NCI-H524 treated with DMSO at 0.1 percent for 48 hours (cell line): ENCODE measurements around the gene ASRGL1.
"Not testable (repeated sequence)": the region's sequence is repeated elsewhere in the genome, so short reads cannot be mapped to it uniquely, and the experiment has no call there.

Experiments used
- DNase-seq: peaks from one replicate; lab custom pipeline; 2025; lab: John Stamatoyannopoulos, UW

Gene ASRGL1

DNA sequence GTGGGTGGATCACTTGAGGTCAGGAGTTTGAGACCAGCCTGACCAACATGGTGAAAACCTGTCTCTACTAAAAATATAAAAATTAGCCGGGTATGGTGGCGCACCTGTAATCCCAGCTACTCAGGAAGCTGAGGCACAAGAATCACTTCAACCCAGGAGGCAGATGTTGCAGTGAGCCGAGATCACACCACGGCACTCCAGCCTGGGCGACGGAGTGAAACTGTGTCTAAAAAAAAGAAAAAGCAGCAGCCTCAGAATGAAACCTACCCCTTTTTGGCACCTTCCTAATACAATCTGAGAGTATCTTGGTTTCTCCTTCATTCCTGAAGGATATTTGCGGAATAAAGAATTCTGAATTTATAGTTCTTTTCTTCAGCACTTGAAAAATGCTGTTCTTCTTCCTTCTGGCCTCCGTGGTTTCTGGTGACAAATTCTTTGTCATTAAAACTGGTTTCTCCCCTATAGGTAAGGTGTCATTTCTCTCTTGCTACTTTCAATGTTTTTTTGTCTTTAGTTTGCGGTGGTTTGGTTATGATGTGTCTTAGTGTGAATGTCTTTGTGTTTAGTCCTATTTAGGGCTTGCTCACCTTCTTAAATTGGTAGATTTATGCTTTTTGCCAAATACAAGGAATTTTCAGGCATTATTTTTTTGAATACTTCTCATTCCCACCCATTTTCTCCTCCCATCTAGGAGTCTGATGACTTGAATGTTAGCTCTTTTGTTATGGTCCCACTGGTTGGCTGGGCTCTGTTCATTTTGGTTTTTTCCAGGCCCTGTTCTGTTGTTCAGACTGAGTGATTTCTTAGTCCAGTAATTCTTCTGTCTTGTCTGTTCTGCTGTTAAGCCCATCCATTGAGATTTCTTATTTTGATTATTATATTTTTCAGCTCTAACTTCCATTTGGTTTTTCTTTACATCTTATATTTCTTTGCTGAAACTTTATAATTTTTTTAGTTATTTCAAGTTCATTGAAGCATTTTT is 15.4 kb downstream of the ASRGL1 start:
- no peak for DNase-seq

GRCh38 chr11:62353841-62354240 is 16.6 kb downstream of the ASRGL1 start:
- no peak for DNase-seq

DNA sequence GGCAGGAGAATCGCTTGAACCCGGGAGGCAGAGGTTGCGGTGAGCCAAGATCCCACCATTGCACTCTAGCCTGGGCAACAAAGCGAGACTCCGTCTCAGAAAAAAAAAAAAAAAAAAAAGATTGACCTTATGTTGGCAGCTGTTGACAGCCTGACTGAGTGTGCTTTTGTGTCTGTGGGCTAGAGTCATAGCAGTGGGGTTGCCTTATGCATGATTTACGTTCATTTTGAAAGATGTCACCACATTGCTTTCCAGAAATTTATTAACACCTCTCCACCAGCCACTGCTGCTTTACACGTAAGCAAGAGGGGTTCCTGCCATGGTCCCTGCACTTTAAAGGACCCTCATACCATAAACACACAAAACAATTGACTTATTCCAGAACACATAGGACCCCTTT is 21.0 kb downstream of the ASRGL1 start:
- DNase-seq, result no peak

GRCh38 chr11:62359475-62359874 is 22.2 kb downstream of the ASRGL1 start:
- DNase-seq, result no peak

DNA sequence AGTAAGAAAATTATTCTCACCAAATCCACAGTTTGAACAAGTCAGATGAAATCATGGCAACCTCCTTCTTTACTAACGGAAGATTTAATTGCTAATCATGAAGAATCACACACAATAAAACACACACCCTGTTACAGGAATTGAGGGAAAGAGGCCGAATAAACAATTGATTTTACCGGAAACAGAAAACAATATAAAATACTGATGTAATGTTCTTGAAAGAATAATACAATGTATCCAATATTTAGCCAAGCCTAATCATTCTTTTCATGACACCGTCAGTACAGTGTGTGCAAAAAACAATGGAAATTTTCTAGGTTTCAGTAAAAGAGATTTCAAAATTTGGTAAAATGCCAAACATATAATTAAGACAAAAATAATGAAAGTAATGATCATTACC is 23.4 kb downstream of the ASRGL1 start:
- DNase-seq, result no peak

GRCh38 chr11:62368861-62369477 is 31.7 kb downstream of the ASRGL1 start:
- DNase-seq, result not testable (repeated sequence)

- no peak for DNase-seq
Measured at GRCh38 chr11:62370743-62371440, 33.6 kb downstream of the ASRGL1 start.

- DNase-seq, result no peak
Measured at GRCh38 chr11:62372871-62373270, 35.6 kb downstream of the ASRGL1 start.

DNA sequence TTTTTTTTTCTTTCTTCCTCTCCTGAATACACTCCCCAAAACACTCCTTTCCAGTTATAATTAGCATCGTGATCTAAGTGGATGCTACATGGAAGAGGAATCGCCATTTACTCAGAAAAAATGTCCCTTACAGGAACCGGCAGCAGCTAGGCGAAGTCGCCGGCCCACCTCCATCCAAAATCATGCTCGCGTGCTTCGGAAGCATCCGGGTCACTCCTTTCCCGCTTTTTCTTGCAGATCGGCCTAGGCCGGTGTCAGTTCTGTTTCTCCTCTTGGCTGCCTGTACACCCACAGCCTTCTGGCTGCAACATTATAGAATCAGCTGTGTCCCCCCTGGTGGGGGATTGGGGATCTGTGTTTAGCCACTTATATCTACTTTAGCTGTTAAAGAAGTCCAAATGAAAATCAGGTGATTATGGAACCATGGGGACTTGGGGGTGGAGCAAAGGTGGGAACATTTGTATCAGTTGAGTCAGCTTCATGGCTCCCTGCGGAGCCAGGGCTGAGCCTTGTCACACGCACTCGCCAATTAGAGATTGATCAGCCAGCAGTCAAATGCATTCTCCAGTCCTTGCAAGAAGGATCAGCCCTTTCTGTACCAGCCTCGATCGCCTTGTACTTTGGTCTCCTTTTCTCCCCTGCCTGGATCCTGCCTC is 36.3 kb downstream of the ASRGL1 start:
- DNase-seq, result no peak

DNA sequence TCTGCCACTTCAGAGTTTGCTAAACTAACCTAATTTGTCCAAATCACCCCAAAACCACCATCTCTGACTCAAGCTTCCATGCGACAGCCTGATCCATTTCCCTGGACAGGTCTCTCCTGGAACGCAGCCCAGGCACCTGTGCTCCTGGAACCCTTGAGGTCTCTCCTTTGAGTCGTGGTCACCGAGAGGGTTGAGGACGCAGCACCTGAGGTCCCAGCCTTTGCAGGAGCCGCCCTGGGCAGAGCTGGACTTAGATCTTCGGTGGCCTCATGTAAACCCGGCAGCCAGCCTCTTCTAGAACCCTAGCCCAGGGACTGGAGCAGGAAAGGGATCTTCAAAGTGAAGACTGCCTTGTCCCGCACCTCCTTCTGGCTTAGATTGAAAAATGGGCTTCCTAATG is 37.6 kb downstream of the ASRGL1 start:
- DNase-seq, result no peak

DNA sequence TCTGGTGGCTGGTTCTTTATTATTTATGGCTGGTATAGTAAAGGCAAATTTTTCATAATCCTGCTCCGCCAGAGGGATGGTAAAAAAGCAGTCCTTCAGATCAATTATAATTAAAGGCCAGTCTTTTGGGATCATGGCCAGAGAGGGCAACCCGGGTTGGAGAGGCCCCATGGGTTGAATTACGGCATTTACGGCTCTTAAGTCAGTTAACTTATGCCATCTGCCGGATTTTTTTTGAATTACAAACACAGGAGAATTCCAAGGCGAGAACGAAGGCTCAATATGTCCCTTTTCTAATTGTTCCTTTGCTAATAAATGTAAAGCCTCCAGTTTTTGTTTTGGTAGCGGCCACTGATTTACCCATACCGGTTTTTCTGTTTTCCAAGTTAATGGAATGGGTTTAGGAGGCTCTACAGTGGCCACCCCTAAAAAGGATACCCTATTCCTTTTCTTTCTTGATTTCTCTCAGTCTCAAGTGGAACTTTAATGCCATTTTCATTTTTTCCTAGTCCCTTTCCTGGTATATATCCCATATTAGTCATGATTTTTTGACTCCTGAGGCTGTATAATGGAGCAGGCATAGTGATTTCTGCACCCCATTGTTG is 41.3 kb downstream of the ASRGL1 start:
- DNase-seq, result peak; percentile 2

- DNase-seq, result not testable (repeated sequence)
Measured at GRCh38 chr11:62379586-62379985, 42.3 kb downstream of the ASRGL1 start.

DNA sequence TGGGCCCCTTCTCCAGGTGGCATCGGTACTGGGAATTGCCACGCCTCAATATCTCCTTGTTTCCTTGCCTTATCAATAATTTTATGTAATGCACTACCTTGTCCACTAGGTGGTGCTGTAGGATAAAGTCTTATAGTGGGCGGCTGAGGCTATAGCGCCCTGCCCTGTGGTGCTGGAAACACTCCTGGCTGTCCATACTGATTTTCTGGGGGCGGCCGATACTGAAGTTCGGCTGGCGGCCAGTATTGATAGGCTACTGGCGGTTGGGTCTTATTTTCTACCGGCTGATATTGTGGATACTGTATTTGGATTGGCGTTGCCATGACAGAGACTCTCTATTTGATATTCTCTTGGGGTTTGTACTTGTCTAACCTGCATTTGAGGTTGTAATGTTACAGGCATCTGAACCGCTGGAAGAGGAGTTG is 43.6 kb downstream of the ASRGL1 start:
- peak; percentile 26 for DNase-seq

DNA sequence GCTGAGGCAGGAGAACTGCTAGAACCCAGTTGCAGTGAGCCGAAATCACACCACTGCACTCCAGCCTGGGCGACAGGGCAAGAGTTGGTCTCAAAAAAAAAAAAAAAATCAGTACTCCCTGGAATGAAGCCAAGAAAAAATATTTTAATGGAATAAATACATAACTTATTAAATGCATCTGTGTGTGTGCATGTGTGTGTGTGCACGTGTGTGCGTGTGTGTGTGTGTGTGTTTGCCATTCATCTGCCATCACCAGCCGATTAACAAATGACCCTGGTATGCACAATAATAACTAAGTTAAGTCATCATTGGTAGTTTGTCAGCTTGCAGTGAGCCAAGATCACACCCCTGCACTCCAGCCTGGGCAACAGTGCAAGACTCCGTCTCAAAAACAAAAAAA is 46.6 kb downstream of the ASRGL1 start:
- DNase-seq, result no peak

- not testable (repeated sequence) for DNase-seq
Measured at GRCh38 chr11:62386083-62386482, 48.8 kb downstream of the ASRGL1 start.

DNA sequence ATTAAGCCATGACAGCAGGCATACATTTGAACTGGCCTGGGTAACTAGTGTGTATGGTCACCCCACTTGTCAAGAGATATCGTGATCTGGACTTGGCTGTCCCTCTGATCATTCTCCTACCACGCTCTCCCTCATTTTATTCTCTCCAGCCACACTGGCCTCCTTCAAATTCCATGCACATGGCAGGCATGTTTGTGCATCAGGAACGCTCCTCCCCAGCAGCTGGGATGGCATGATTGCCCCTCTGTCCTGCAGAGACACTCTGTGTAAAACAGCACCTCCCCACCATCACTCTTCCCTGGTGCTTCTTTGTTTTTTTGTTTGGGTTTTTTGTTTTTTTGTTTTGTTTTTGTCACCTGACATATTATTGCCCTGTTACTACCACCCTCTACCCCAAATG is 50.1 kb downstream of the ASRGL1 start:
- no peak for DNase-seq

GRCh38 chr11:62388999-62389398 is 51.8 kb downstream of the ASRGL1 start:
- no peak for DNase-seq

GRCh38 chr11:62390237-62390636 is 53.0 kb downstream of the ASRGL1 start:
- no peak for DNase-seq

DNA sequence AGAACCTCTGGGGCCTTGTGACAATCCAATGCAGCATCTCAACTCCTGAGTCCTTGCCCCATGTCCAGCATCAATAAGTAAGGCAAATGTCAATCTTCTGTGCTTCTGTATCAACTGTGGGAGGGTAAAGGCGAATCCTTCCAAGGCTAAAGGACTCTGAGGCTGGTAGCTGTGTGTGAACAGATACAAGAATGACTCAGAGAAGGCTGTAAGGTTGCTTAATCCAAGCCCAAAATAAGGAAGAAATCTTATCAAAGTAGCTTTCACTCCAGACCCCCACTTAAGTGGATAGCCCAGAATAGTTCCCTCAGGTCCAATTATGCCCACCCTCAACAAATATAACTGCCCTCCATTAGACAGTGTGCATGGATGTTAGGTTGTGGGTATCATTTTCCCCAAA is 53.5 kb downstream of the ASRGL1 start:
- no peak for DNase-seq

DNA sequence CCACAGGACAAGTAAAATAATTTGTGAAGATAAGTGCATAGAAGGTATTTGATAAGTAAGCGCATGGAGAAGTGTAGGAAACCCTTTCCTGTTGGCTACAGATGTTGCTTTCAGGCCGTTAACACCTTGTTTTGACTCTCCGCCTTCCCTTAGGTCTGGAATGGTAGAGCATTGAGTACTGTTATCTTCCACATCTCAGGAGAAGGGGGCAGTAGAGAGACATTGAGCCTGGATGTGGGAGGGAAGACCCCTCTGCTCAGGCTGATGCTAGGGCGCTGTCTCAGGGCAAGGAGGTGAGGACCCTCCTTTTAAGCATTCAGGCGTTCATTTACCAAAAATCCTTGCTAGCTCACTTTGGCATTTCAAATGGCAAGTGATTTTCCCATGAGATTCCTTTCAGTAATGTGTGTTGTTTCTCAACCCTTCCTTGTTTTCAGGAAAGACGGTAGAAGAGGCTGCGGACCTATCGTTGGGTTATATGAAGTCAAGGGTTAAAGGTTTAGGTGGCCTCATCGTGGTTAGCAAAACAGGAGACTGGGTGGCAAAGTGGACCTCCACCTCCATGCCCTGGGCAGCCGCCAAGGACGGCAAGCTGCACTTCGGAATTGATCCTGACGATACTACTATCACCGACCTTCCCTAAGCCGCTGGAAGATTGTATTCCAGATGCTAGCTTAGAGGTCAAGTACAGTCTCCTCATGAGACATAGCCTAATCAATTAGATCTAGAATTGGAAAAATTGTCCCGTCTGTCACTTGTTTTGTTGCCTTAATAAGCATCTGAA is 54.6 kb downstream of the ASRGL1 start:
- DNase-seq, result no peak

DNA sequence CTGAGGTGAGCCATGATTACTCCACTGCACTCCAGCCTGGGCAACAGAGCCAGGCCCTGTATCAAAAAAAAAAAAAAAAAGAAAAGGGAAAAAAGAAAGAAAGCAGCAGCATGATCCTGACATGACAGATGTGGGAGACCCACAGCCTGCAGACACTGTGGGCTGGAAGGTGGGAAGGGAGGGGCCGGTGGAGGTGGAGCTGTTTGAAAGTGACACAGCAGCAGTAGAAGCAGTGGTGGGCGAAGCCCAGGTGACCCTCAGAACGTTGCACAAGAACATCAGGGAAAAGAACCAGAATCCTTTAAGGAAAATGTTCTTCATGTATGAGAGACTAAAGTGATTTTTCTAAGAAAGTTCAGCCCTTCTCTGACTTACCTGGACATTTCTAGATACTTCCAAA is 55.3 kb downstream of the ASRGL1 start:
- no peak for DNase-seq
